ENCODE data around the gene DOCK11. TPM values are rescaled to one million over a fixed set of nuclear protein-coding genes. Genes with fewer than 3 reads are reported as not detected.
"Not testable (repeated sequence)": the region's sequence is repeated elsewhere in the genome, so short reads cannot be mapped to it uniquely, and the experiment has no call there.

Gene DOCK11

GRCh38 chrX:118730500-118731247, 235.1 kb downstream of the DOCK11 start:
- no peaks in the 10 kb centered on the region for H3K27me3 ChIP-seq (ENCODE audit: control insufficient read depth, insufficient read depth, low read length)
- no peak overlapping the region for H3K4me3 ChIP-seq (ENCODE audit: low read length)
- peaks cover 16% of the 10 kb centered on the region for H3K4me1 ChIP-seq (ENCODE audit: control insufficient read depth, insufficient read depth, low read length)
- H3K9me3 ChIP-seq (replicated peaks; ENCODE audit: low read length), result no peaks in the 10 kb centered on the region
- no peak overlapping the region for H3K4me2 ChIP-seq (ENCODE audit: low read length)
- no peak overlapping the region for H3K9ac ChIP-seq (ENCODE audit: low read depth, low read length)
- no peaks in the 10 kb centered on the region for H3K36me3 ChIP-seq (ENCODE audit: insufficient read depth, low read length)

- not testable (repeated sequence) for H3K4me2 ChIP-seq (ENCODE audit: low read length); H3K4me3 ChIP-seq (ENCODE audit: low read length); H3K4me1 ChIP-seq (ENCODE audit: control insufficient read depth, insufficient read depth, low read length); H3K9me3 ChIP-seq (replicated peaks; ENCODE audit: low read length); H3K36me3 ChIP-seq (ENCODE audit: insufficient read depth, low read length); H3K27me3 ChIP-seq (ENCODE audit: control insufficient read depth, insufficient read depth, low read length); H3K9ac ChIP-seq (ENCODE audit: low read depth, low read length)
These were observed 236.9 kb downstream of the DOCK11 start for GRCh38 chrX:118732551-118732950.

GRCh38 chrX:118734909-118735308, 239.3 kb downstream of the DOCK11 start:
- H3K4me3 ChIP-seq (ENCODE audit: low read length), result no peak overlapping the region
- no peaks in the 10 kb centered on the region for H3K9me3 ChIP-seq (replicated peaks; ENCODE audit: low read length)
- no peak overlapping the region for H3K4me2 ChIP-seq (ENCODE audit: low read length)
- no peaks in the 10 kb centered on the region for H3K27me3 ChIP-seq (ENCODE audit: control insufficient read depth, insufficient read depth, low read length)
- no peak overlapping the region for H3K9ac ChIP-seq (ENCODE audit: low read depth, low read length)
- H3K4me1 ChIP-seq (ENCODE audit: control insufficient read depth, insufficient read depth, low read length), result peaks cover 8% of the 10 kb centered on the region
- H3K36me3 ChIP-seq (ENCODE audit: insufficient read depth, low read length), result no peaks in the 10 kb centered on the region

Small RNAs within 50 kb of the gene (small RNA-seq; reads per million reads assigned to genes)
- gene RF00019, result not detected

Data from skeletal muscle satellite cell (primary cell).